Liver (tissue), 9 donors: ENCODE measurements around the gene PLLP. TPM values are rescaled to one million over a fixed set of nuclear protein-coding genes. Genes with fewer than 3 reads are reported as not detected.

Experiments
- DNase-seq: peaks from one replicate; pipeline ENCODE4 v3.0.0-alpha.2; 2017; ENCODE audit warnings: low spot score
- H3K27ac ChIP-seq, 2 donors: one replicate each; pipeline ENCODE4 v1.7.0; 2013; ENCODE audit warnings: inconsistent platforms in 2 of 2, low read length in 2 of 2, control low read depth in 1 of 2, low read depth in 1 of 2, mild to moderate bottlenecking in 1 of 2
- H3K27me3 ChIP-seq, 4 donors: one replicate each; pipeline versions ENCODE4 v1.6.1 to v1.7.0; 2013; ENCODE audit warnings: low read length in 3 of 4, inconsistent platforms in 1 of 4, mild to moderate bottlenecking in 1 of 4, moderate library complexity in 1 of 4; ENCODE audit not compliant: control insufficient read depth in 4 of 4, insufficient read depth in 4 of 4
- H3K36me3 ChIP-seq, 4 donors: one replicate each; pipeline versions ENCODE4 v1.6.1 to v1.7.0; 2013; ENCODE audit warnings: low read length in 3 of 4, mild to moderate bottlenecking in 3 of 4, low read depth in 1 of 4, moderate library complexity in 1 of 4; ENCODE audit not compliant: control insufficient read depth in 4 of 4, insufficient read depth in 3 of 4
- H3K4me1 ChIP-seq, 4 donors: one replicate each; pipeline versions ENCODE4 v1.6.1 to v1.7.0; 2013; ENCODE audit warnings: low read length in 3 of 4, mild to moderate bottlenecking in 3 of 4, moderate library complexity in 1 of 4; ENCODE audit not compliant: control insufficient read depth in 4 of 4, insufficient read depth in 4 of 4
- H3K4me3 ChIP-seq, 3 donors: one replicate each; pipeline versions ENCODE4 v1.6.1 to v1.7.0; 2013; ENCODE audit warnings: low read length in 3 of 3, control low read depth in 1 of 3, low read depth in 1 of 3, mild to moderate bottlenecking in 1 of 3
- H3K9ac ChIP-seq, 2 donors: one replicate each; pipeline ENCODE4 v1.7.0; 2013; ENCODE audit warnings: low read length in 2 of 2, mild to moderate bottlenecking in 2 of 2, moderate library complexity in 2 of 2, control low read depth in 1 of 2, low read depth in 1 of 2
- H3K9me3 ChIP-seq, 4 donors: one replicate each; pipeline versions ENCODE4 v1.6.1 to v1.7.0; 2013; ENCODE audit warnings: low read length in 3 of 4; ENCODE audit not compliant: control insufficient read depth in 4 of 4
- ATF3 ChIP-seq: IDR thresholded peaks from 2 replicates; pipeline ENCODE4 v1.6.1; 2016; ENCODE audit warnings: antibody characterized with exemption
- CTCF ChIP-seq: fragments of 150-350 bp; IDR thresholded peaks from 2 replicates; pipeline ENCODE4 v1.5.1; 2017; ENCODE audit warnings: improper control_type of control experiment, low read depth, low read length; ENCODE audit not compliant: missing input control
- EGR1 ChIP-seq, 2 donors: IDR thresholded peaks; 2 replicates each; pipeline ENCODE4 v1.6.1; 2016 to 2018; ENCODE audit warnings: antibody characterized with exemption in 2 of 2, low read depth in 2 of 2
- FOXA1 ChIP-seq: IDR thresholded peaks from 2 replicates; pipeline ENCODE4 v1.6.1; 2016; ENCODE audit warnings: antibody characterized with exemption
- FOXA2 ChIP-seq: IDR thresholded peaks from 2 replicates; pipeline ENCODE4 v1.6.1; 2016; ENCODE audit warnings: antibody characterized with exemption
- GABPA ChIP-seq, 2 donors: IDR thresholded peaks in 1 of 2; conservative IDR thresholded peaks in 1 of 2; 2 replicates each; pipeline ENCODE4 v1.6.1; 2016; ENCODE audit warnings: antibody characterized with exemption in 2 of 2, mild to moderate bottlenecking in 1 of 2, moderate library complexity in 1 of 2
- HNF4A ChIP-seq, 2 donors: conservative IDR thresholded peaks; 2 replicates each; pipeline ENCODE4 v1.6.1; 2016; ENCODE audit warnings: antibody characterized with exemption in 2 of 2, mild to moderate bottlenecking in 2 of 2
- HNF4G ChIP-seq: IDR thresholded peaks from 2 replicates; pipeline ENCODE4 v1.6.1; 2016; ENCODE audit warnings: antibody characterized with exemption
- JUND ChIP-seq, 2 donors: IDR thresholded peaks; 2 replicates each; pipeline ENCODE4 v1.6.1; 2016; ENCODE audit warnings: antibody characterized with exemption in 2 of 2
- MAX ChIP-seq: IDR thresholded peaks from 2 replicates; pipeline ENCODE4 v1.6.1; 2016; ENCODE audit warnings: antibody characterized with exemption
- RAD21 ChIP-seq, 2 donors: IDR thresholded peaks; 2 replicates each; pipeline ENCODE4 v1.6.1; 2016; ENCODE audit warnings: antibody characterized with exemption in 2 of 2, mild to moderate bottlenecking in 2 of 2
- REST ChIP-seq: IDR thresholded peaks from 2 replicates; pipeline ENCODE4 v1.6.1; 2016; ENCODE audit warnings: antibody characterized with exemption, mild to moderate bottlenecking
- RXRA ChIP-seq, 2 donors: IDR thresholded peaks; 2 replicates each; pipeline ENCODE4 v1.6.1; 2017 to 2018; ENCODE audit warnings: antibody characterized with exemption in 2 of 2, mild to moderate bottlenecking in 1 of 2
- SP1 ChIP-seq: IDR thresholded peaks from 2 replicates; pipeline ENCODE4 v1.6.1; 2018; ENCODE audit warnings: antibody characterized with exemption, mild to moderate bottlenecking
- TAF1 ChIP-seq: conservative IDR thresholded peaks from 2 replicates; pipeline ENCODE4 v1.6.1; 2016; ENCODE audit warnings: antibody characterized with exemption, mild to moderate bottlenecking
- ZBTB33 ChIP-seq: IDR thresholded peaks from 2 replicates; pipeline ENCODE4 v1.6.1; 2016; ENCODE audit warnings: antibody characterized with exemption
- WGBS: extraction: QIAGEN DNeasy Blood & Tissue Kit; methylation state at CpG from one replicate; pipeline ENCODE4 v1.1.7; 2013; 5-methylcytosine and 5-hydroxymethylcytosine counted together
- polyA plus RNA-seq, 2 donors: library from polyadenylated mRNA; stranded (reverse) in 1 of 2; unstranded in 1 of 2; fragments of 200-250 nt in 1 of 2; fragments of >200 nt in 1 of 2; fragmentation: Nextera tagmentation in 1 of 2; extraction: Ambion mirVana in 1 of 2; gene quantifications; one replicate each; pipeline versions ENCODE4 v1.2.1 to v1.2.3, GENCODE V29; 2013 to 2015
- total RNA-seq, 2 donors: library from RNA; depleted of rRNA; stranded (reverse); fragments of >200 nt; gene quantifications; one replicate each; pipeline ENCODE4 v1.2.3, GENCODE V29; 2014
- donor health status: healthy.
- donor health status: healthy.
- donor health status: healthy.
- donor health status: healthy.
- donor health status: healthy.

Gene PLLP
- total and polyA plus RNA-seq, 4 donors = 1.4 to 5.2 (median 2.7) TPM

GRCh38 chr16:57303021-57303909 is 18.8 kb upstream of the PLLP start (continued):
- TF ChIP-seq MAX (no peak), RAD21 (IDR thresholded peaks at IDR 0.05) (no peak), EGR1 (IDR thresholded peaks at IDR 0.05; ENCODE audit: low read depth in 2 of 2) (no peak), JUND (IDR thresholded peaks at IDR 0.05) (no peak), FOXA2 (no peak)

- WGBS = 59% methylated on average over 19 of the region's 19 CpGs
- Histone ChIP-seq H3K9ac (no peak overlapping the region), H3K4me1 (peaks cover 6 to 48% (median 32%) of the 10 kb centered on the region in 4 donors), H3K27me3 (no peaks in the 10 kb centered on the region), H3K36me3 (no peaks in the 10 kb centered on the region), H3K4me3 (no peak overlapping the region), H3K27ac (no peak overlapping the region), H3K9me3 (no peaks in the 10 kb centered on the region)
- TF ChIP-seq MAX = no peak
- no peak for TF ChIP-seq RAD21 (IDR thresholded peaks at IDR 0.05)
- TF ChIP-seq JUND (IDR thresholded peaks at IDR 0.05) = no peak
- no peak for TF ChIP-seq REST
- TF ChIP-seq EGR1 (IDR thresholded peaks at IDR 0.05; ENCODE audit: low read depth in 2 of 2) = no peak
- no peak for TF ChIP-seq HNF4G
- no peak for TF ChIP-seq ATF3
- no peak for TF ChIP-seq RXRA (IDR thresholded peaks at IDR 0.05)
- no peak for DNase-seq
These were observed 16.8 kb upstream of the PLLP start for GRCh38 chr16:57301126-57301817.

- Histone ChIP-seq H3K4me3 (no peak overlapping the region), H3K4me1 (peaks cover 6 to 46% (median 31%) of the 10 kb centered on the region in 4 donors), H3K27ac (peak overlapping the region; percentile 63 to 72), H3K9me3 (no peaks in the 10 kb centered on the region), H3K27me3 (no peaks in the 10 kb centered on the region), H3K9ac (no peak overlapping the region), H3K36me3 (no peaks in the 10 kb centered on the region)
- DNase-seq = peak; percentile 100
- WGBS = 6% methylated on average over 36 of the region's 36 CpGs
- peak; percentile 99 for TF ChIP-seq CTCF
- TF ChIP-seq MAX = peak; percentile 70
- no peak for TF ChIP-seq EGR1 (IDR thresholded peaks at IDR 0.05; ENCODE audit: low read depth in 2 of 2)
- TF ChIP-seq ZBTB33 = no peak
- TF ChIP-seq ATF3 = peak; percentile 100
- TF ChIP-seq RAD21 (IDR thresholded peaks at IDR 0.05) = peak; percentile 99 to 100
- TF ChIP-seq FOXA1 = peak; percentile 67
- no peak for TF ChIP-seq GABPA (IDR thresholded peaks at IDR 0.05 in 1 of 2, conservative IDR thresholded peaks at IDR 0.05 in 1 of 2)
- TF ChIP-seq HNF4A (conservative IDR thresholded peaks at IDR 0.05) = no peak
- peak; percentile 79 to 84 for TF ChIP-seq RXRA (IDR thresholded peaks at IDR 0.05)
- peak; percentile 35 for TF ChIP-seq SP1
- TF ChIP-seq FOXA2 = peak; percentile 7
- TF ChIP-seq TAF1 = no peak
- peak; percentile 20 for TF ChIP-seq HNF4G
- TF ChIP-seq JUND (IDR thresholded peaks at IDR 0.05) = peak; percentile 15 to 62
These were observed 16.1 kb upstream of the PLLP start for GRCh38 chr16:57300387-57301125.
